DOHH2 (cell line): Measurements from ENCODE around the gene SLA2.

Experiments used
- EZH2phosphoT487 ChIP-seq: fragments of 200-600 bp; sonication (generic); IDR thresholded peaks from 2 replicates; pipeline ENCODE4 v1.6.1; 2017; ENCODE audit warnings: borderline replicate concordance, mild to moderate bottlenecking, antibody characterized with exemption, low read length, moderate library complexity, mixed read lengths
- TF ChIP-seq, protein P1 (sequence below): fragments of 200-600 bp; sonication (generic); IDR thresholded peaks from one replicate; pipeline ENCODE4 v1.5.1; 2014; ENCODE audit warnings: antibody characterized with exemption, mild to moderate bottlenecking, low read depth, low read length; ENCODE audit not compliant: poor library complexity, severe bottlenecking

DNA sequence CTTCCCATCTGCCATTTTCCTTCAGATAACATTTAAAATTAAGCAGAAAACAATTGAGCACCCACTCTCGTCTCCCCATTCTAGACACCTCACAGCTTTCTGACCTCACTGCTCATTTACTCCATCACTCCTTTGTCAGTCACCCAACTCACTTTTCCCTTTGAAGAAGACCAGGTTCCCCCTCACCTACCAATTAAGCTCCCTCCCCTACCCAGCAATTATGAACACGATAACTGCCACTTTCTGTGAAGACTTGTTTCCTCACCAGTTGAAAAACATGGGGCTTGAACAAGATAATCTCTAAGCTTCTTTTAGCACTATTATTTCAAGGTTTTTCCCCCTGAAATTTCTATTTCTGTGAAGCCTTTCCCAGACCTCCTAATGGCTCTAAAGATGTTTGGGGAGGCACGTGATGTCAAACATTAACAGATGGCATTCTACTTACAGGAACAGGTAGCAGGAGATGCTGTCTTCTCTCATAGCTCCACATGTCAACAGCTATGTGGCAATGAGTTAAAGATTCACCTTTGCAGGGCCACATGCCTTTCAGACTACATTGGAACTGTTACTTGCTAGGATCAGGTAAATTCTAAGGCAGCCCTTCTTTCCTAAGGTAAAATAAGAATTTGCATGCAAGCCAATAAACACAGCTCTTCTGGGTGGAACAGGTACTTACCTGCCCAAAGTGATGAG, 24.8 kb upstream of the SLA2 start:
- TF ChIP-seq, protein P1, sequence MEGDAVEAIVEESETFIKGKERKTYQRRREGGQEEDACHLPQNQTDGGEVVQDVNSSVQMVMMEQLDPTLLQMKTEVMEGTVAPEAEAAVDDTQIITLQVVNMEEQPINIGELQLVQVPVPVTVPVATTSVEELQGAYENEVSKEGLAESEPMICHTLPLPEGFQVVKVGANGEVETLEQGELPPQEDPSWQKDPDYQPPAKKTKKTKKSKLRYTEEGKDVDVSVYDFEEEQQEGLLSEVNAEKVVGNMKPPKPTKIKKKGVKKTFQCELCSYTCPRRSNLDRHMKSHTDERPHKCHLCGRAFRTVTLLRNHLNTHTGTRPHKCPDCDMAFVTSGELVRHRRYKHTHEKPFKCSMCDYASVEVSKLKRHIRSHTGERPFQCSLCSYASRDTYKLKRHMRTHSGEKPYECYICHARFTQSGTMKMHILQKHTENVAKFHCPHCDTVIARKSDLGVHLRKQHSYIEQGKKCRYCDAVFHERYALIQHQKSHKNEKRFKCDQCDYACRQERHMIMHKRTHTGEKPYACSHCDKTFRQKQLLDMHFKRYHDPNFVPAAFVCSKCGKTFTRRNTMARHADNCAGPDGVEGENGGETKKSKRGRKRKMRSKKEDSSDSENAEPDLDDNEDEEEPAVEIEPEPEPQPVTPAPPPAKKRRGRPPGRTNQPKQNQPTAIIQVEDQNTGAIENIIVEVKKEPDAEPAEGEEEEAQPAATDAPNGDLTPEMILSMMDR = no peak
- TF ChIP-seq EZH2phosphoT487 = no peak
